SU-DHL-6 (cell line): ENCODE results near the gene VSTM4.

Experiments
- H2AFZ ChIP-seq: fragments of 200-600 bp; sonication (generic); 2 replicates; pipeline ENCODE4 v1.6.1; 2014; ENCODE audit warnings: low read depth, mild to moderate bottlenecking, moderate library complexity, mixed read lengths, antibody characterized with exemption, low read length; ENCODE audit not compliant: severe bottlenecking
- H3F3A ChIP-seq: fragments of 200-600 bp; shearing (Covaris generic); 2 replicates; pipeline ENCODE4 v1.6.0; 2016; ENCODE audit warnings: antibody characterized with exemption, mild to moderate bottlenecking; ENCODE audit not compliant: insufficient read depth
- H3K27ac ChIP-seq: fragments of 200-600 bp; sonication (generic); 2 replicates; pipeline ENCODE4 v1.5.1; 2016; ENCODE audit warnings: low read depth, mild to moderate bottlenecking, low read length, moderate library complexity, mixed read lengths
- H3K27me3 ChIP-seq: fragments of 200-600 bp; sonication (generic), shearing (Covaris generic); 2 replicates; pipeline ENCODE4 v1.6.0; 2014; ENCODE audit warnings: mild to moderate bottlenecking, low read length
- H3K36me3 ChIP-seq: fragments of 200-600 bp; sonication (generic); 2 replicates; pipeline ENCODE4 v1.6.1; 2014; ENCODE audit warnings: mild to moderate bottlenecking, low read length, mixed read lengths
- H3K4me2 ChIP-seq: fragments of 300-600, 200-600 bp; shearing (Covaris generic), sonication (generic); 2 replicates; pipeline ENCODE4 v1.6.0; 2014; ENCODE audit warnings: low read length, low read depth, mild to moderate bottlenecking; ENCODE audit not compliant: poor library complexity, severe bottlenecking
- H3K4me3 ChIP-seq: fragments of 200-600 bp; sonication (generic); 2 replicates; pipeline ENCODE4 v1.5.1; 2014; ENCODE audit warnings: antibody characterized with exemption, low read length, mild to moderate bottlenecking, mixed read lengths; ENCODE audit not compliant: insufficient read depth, poor library complexity, severe bottlenecking
- H3K79me2 ChIP-seq: fragments of 200-600 bp; sonication (generic); 2 replicates; pipeline ENCODE4 v1.6.1; 2014; ENCODE audit warnings: mild to moderate bottlenecking, low read length, moderate library complexity; ENCODE audit not compliant: insufficient read depth
- H3K9ac ChIP-seq: fragments of 200-600 bp; sonication (generic); 2 replicates; pipeline ENCODE4 v1.7.0; 2014; ENCODE audit warnings: mild to moderate bottlenecking, low read length
- H3K9me2 ChIP-seq: fragments of 200-600 bp; sonication (generic); replicated peaks from 2 replicates; pipeline ENCODE4 v1.6.1; 2014; ENCODE audit warnings: low read length; ENCODE audit not compliant: insufficient read depth
- H3K9me3 ChIP-seq: fragments of 200-600 bp; sonication (generic); 2 replicates; pipeline ENCODE4 v1.6.1; 2014; ENCODE audit warnings: low read length, mixed read lengths; ENCODE audit not compliant: insufficient read depth
- H4K20me1 ChIP-seq: fragments of 200-600 bp; sonication (generic); 2 replicates; pipeline ENCODE4 v1.6.1; 2014; ENCODE audit warnings: low read depth, mild to moderate bottlenecking, antibody characterized with exemption, low read length, moderate library complexity, mixed read lengths
- EZH2phosphoT487 ChIP-seq: fragments of 200-600 bp; sonication (generic), shearing (Covaris generic); conservative IDR thresholded peaks from 2 replicates; pipeline ENCODE4 v1.6.1; 2018; ENCODE audit warnings: mild to moderate bottlenecking, antibody characterized with exemption, low read length, moderate library complexity, mixed read lengths
- TF ChIP-seq, protein P1 (sequence below): fragments of 200-600 bp; sonication (generic); IDR thresholded peaks from one replicate; pipeline ENCODE4 v1.5.1; 2017; ENCODE audit warnings: antibody characterized with exemption, mild to moderate bottlenecking, low read length, moderate library complexity; ENCODE audit not compliant: insufficient read depth, poor library complexity, severe bottlenecking

VSTM4 gene, protein sequence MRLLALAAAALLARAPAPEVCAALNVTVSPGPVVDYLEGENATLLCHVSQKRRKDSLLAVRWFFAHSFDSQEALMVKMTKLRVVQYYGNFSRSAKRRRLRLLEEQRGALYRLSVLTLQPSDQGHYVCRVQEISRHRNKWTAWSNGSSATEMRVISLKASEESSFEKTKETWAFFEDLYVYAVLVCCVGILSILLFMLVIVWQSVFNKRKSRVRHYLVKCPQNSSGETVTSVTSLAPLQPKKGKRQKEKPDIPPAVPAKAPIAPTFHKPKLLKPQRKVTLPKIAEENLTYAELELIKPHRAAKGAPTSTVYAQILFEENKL

DNA sequence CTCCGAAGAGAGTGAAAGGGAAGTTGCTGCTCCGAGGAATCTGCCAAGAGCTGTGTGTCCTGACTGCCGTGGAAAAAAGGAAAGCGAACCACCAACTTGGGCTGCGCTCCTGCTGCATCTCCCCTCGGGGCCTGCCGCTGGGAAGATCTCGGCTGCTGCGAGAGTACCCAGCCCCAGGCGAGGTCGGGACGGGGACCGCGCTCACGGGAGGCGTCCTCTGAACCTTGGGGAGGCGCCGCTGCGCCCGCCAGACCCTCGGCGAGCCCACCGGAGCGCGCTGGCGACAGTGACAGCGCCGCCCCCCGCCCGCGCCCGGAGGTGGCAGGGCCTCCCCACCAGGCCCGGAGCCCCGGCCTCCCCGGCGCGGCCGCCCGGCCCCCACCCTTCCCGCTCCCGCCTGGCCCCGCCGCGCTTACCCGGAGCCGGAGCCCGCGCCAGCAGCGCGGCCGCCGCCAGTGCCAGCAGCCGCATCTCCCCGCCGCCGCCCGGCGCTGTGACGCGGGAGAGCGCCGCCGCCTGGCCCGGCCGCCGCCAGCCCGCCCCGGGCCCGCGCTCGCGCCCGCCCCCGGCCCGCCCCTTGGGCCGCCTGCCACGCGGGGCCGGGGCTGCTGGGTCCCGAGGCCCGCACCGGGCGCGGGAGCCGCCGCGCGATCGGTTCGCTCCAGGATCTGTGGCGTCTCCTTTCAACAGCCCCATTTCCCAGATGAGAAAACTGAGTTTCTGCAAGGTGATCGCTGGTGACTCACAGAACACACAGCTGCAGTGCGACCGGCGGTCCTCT, at the start of gene VSTM4:
Gene VSTM4 (minus strand): TSS at position 508 of the 781 bp plus-strand sequence. CDS start 37 bp downstream, at position 471.
- no peak within 1 kb of the TSS for H3K27ac ChIP-seq
- no peaks in the 10 kb centered on the region for H3F3A ChIP-seq
- no peaks in the 10 kb centered on the region for H3K9me3 ChIP-seq
- no peaks in the 10 kb centered on the region for H3K79me2 ChIP-seq
- H3K4me2 ChIP-seq: no peak within 1 kb of the TSS
- no peaks in the 10 kb centered on the region for H3K9me2 ChIP-seq
- TF ChIP-seq, protein P1, sequence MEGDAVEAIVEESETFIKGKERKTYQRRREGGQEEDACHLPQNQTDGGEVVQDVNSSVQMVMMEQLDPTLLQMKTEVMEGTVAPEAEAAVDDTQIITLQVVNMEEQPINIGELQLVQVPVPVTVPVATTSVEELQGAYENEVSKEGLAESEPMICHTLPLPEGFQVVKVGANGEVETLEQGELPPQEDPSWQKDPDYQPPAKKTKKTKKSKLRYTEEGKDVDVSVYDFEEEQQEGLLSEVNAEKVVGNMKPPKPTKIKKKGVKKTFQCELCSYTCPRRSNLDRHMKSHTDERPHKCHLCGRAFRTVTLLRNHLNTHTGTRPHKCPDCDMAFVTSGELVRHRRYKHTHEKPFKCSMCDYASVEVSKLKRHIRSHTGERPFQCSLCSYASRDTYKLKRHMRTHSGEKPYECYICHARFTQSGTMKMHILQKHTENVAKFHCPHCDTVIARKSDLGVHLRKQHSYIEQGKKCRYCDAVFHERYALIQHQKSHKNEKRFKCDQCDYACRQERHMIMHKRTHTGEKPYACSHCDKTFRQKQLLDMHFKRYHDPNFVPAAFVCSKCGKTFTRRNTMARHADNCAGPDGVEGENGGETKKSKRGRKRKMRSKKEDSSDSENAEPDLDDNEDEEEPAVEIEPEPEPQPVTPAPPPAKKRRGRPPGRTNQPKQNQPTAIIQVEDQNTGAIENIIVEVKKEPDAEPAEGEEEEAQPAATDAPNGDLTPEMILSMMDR: no peak
- no peak for TF ChIP-seq EZH2phosphoT487
- no peaks in the 10 kb centered on the region for H3K27me3 ChIP-seq
- no peak within 1 kb of the TSS for H3K9ac ChIP-seq
- no peaks in the 10 kb centered on the region for H3K36me3 ChIP-seq
- no peak within 1 kb of the TSS for H3K4me3 ChIP-seq
- no peak within 1 kb of the TSS for H2AFZ ChIP-seq
- no peaks in the 10 kb centered on the region for H4K20me1 ChIP-seq

DNA sequence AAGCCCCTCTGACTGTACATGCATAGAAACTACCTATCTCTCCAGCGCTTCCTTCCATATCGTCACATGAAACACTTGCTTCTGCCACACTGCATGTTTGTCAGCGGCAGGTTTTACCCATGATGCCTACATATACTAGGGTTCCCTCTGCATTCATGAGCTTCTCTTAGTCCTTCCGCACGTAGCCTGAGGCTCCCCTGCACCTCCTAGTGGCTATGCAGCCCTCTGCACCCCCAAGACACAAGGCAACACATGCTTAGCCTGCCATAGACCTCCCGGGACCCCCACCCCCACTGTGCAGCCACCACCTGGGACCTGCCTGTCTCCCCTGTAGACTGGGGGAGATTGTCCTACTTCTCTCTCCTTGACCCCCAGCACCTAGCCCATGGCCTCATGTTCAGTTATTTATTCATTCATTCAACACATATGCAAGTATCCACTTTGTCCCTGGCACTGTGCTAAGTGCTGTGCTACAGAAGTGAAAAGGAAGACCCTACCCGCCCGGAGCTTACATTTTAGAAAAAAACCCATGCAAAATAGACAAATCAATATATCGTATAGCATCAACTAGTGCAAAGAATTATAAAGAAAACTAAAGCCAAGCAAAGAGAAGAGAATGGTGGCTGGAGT, 49.4 kb upstream of the VSTM4 start:
- H3K9me3 ChIP-seq: no peaks in the 10 kb centered on the region
- H3K27ac ChIP-seq: no peak overlapping the region
- peak overlapping the region; percentile 75 for H2AFZ ChIP-seq
- H3K4me3 ChIP-seq: no peak overlapping the region
- TF ChIP-seq, protein P1: peak; percentile 83
- TF ChIP-seq EZH2phosphoT487: no peak
- no peaks in the 10 kb centered on the region for H3K79me2 ChIP-seq
- no peaks in the 10 kb centered on the region for H3K27me3 ChIP-seq
- H4K20me1 ChIP-seq: no peaks in the 10 kb centered on the region
- H3K36me3 ChIP-seq: no peaks in the 10 kb centered on the region
- no peaks in the 10 kb centered on the region for H3K9me2 ChIP-seq
- no peaks in the 10 kb centered on the region for H3F3A ChIP-seq
- no peak overlapping the region for H3K4me2 ChIP-seq
- H3K9ac ChIP-seq: no peak overlapping the region

DNA sequence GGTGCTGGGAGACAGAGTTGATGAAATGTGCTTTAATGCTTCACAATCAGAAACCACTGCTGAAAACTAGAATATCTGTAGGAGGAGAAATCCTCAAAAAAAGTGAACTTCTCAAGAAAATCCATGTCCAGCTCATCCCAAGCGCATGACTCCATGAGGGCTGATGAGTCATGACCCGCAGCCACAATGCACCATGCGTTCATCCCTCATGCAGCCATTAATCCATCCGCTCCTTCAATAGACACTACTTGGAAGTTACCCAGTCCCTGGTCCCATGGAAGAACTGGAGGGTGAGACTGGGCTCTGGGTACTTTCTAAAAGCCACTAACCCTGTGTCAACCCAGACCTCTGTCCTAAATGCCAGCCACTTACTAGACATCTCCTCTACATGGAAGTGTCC, 48.4 kb upstream of the VSTM4 start:
- H4K20me1 ChIP-seq: no peaks in the 10 kb centered on the region
- no peaks in the 10 kb centered on the region for H3K9me3 ChIP-seq
- no peak overlapping the region for H2AFZ ChIP-seq
- no peaks in the 10 kb centered on the region for H3F3A ChIP-seq
- no peaks in the 10 kb centered on the region for H3K9me2 ChIP-seq
- no peaks in the 10 kb centered on the region for H3K79me2 ChIP-seq
- no peak overlapping the region for H3K9ac ChIP-seq
- H3K4me2 ChIP-seq: no peak overlapping the region
- TF ChIP-seq, protein P1: no peak
- TF ChIP-seq EZH2phosphoT487: no peak
- H3K4me3 ChIP-seq: no peak overlapping the region
- H3K36me3 ChIP-seq: no peaks in the 10 kb centered on the region
- no peak overlapping the region for H3K27ac ChIP-seq
- H3K27me3 ChIP-seq: no peaks in the 10 kb centered on the region
